DMS 273 (cell line): ENCODE data around the gene ZSCAN18.
"Not testable (repeated sequence)": the region's sequence is repeated elsewhere in the genome, so short reads cannot be mapped to it uniquely, and the experiment has no call there.

Source experiments
- DNase-seq: peaks from one replicate; lab custom pipeline; 2025; ENCODE audit not compliant: unreplicated experiment; lab: John Stamatoyannopoulos, UW

ZSCAN18 gene

GRCh38 chr19:58097781-58098681 lies at the start of gene ZSCAN18:
TSS of gene ZSCAN18 (minus strand) at chr19:58098231. CDS start at chr19:58090267, 7,964 bp downstream.
- peak; percentile 99 for DNase-seq

- not testable (repeated sequence) for DNase-seq
Observed at GRCh38 chr19:58147475-58147874, 49.4 kb upstream of the ZSCAN18 start.

DNA sequence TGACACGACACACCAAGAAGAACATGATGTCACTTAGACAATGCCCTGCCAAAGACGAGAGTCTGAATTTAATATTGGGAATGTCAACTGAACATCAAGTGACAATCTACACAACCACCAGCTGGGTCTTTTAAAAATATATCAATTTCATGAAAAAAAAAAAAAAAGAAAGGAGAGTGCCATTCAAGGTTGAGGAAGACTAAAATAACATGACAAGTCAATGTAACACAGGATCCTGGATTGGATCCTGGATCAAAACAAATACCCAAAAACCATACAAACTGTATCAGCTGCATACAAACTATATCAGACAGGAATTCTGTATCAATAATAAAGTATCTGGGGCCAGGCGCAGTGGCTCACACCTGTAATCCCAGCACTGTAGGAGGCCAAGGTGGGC lies 47.8 kb upstream of the ZSCAN18 start:
- DNase-seq = no peak

DNA sequence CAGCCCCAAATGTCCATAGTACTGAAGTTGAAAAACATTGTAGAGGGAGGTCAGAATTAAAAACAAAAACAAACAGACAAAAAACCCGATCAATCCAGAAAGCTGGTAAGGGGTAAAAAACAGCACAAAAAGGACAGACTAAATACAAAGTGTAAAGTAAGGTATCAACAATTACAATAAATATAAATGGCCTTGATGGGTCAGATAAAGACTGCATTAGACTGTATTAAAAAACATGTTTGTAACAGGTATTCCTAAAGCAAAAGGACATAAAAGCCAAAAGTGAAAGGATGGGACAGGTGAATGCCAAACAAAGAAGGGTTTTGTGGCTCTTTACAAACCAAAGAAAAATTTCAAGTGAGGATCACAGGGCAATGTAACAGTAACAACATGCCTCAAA lies 36.2 kb upstream of the ZSCAN18 start:
- no peak for DNase-seq

DNA sequence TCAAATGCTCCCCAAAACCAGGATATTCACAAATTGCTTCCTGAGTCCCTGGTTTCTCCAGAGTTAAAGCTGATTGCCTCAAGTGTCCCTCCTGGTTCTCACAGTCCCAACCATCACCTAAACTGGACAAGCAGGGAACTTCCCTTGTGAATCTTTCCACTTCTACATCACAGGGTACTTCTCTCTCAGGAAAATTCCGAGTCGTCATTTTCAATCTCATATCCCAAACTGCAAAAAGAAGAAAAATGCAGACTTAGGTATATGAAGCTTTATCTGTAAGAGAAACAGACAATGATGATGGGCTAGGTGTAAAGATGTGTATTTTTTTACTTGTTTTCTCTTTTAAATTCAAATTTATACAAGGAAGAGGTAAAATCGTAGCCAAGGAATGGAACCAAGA lies 31.3 kb upstream of the ZSCAN18 start:
- no peak for DNase-seq

DNA sequence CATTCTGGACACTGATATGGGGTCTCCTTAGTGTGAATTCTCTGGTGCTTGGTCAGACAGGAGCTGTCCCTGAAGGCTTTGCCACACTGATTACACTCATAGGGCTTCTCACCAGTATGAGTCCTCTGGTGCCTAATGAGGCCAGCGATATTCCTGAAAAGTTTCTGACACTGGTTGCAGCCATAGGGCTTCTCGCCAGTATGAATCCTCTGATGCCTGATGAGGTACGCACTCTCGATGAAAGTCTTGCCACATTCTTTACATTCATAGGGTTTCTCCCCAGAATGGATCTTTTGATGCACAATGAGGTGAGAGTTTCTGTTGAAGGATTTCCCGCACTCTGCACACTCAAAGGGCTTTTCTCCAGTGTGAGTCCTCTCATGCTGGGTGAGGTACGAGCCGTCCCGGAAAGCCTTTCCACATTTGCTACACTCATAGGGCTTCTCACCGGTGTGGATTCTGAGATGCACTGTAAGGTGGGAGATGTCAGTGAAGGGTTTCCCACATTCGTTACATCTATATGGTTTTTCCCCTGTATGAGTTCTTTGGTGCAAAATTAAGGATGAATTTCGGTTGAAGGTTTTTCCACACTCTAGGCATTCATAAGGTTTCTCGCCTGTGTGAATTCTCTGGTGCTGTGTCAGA lies 30.1 kb upstream of the ZSCAN18 start:
- DNase-seq = peak; percentile 34

GRCh38 chr19:58123354-58123753 lies 25.3 kb upstream of the ZSCAN18 start:
- DNase-seq = peak; percentile 13

GRCh38 chr19:58118979-58119733 lies 21.1 kb upstream of the ZSCAN18 start:
- DNase-seq = no peak

DNA sequence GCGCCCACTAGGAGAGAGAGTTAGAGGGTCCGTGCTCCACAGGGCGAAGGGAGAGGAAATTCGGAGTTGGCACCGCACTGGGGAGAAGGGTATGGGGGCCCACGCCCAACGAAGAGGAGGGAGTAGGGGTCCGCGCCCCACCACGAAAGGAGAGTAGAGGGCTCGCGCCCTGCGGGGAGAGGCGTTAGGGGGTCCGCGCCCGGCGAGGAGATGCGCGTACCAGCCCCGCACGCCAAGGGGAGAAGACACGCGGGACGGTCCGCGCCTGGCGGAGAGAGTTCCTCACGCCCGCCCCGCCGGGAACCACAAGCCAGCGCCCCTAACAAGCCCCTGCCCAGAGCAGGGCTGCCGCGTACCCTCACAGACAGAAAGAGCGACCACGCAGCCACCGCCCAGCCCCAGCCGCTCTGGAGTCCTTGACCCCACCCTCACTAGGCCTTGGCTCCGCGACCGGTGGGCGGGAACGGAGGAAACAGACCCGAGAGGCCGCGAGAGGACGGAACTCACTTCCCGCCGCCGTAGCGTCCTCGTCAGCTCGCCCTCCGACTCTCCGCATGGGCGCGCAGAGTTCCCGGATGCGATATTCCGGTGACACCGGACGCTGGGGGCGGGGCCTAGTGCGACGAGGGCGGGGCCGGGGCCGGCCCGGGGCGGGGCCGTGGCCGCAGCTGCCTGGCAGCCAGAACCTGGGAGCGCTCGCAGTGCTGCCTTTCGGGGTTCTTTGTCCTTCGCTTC lies 20.0 kb upstream of the ZSCAN18 start:
- no peak for DNase-seq

DNA sequence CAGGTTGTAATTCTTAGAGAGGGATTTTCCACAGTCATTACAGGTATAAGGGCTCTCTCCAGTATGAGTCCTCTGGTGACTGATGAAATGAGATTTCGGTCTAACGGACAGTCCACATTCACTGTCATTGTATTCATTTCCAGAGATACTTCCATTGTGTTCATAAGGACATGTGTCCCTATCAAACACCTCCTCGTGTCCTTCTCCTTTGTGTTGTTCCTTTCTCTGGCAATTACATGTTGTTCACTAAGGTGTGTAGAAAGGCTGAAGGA lies 10.5 kb upstream of the ZSCAN18 start:
- no peak for DNase-seq

- peak; percentile 19 for DNase-seq
Observed at GRCh38 chr19:58107778-58108545, 9.9 kb upstream of the ZSCAN18 start.

- DNase-seq = no peak
Observed at GRCh38 chr19:58098682-58098998, 609 bp upstream of the ZSCAN18 start.

GRCh38 chr19:58097349-58097748 lies 682 bp downstream of the ZSCAN18 start:
- no peak for DNase-seq

- no peak for DNase-seq
Observed at GRCh38 chr19:58096884-58097283, 1.1 kb downstream of the ZSCAN18 start.

- no peak for DNase-seq
Observed at GRCh38 chr19:58095328-58095727, 2.7 kb downstream of the ZSCAN18 start.

DNA sequence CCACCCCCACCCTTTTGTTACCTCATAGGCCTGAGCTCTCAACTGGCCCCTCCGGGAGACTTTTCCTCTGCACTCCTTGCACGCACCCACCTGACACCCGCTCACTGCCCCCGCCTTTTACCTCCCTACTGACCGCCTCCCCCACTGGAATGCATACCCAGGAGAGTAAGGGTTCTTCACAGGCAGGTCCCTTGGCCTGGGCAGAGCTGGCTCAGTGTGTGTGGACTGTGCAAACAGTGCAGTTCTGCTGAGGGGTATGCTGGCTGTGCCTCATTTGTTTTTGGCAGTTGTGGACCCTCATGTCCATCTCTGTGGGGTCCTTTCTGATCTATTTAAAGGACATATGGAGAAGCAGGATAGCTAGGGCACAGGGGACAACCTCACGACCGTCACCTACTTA lies 5.0 kb downstream of the ZSCAN18 start:
- DNase-seq = no peak

- no peak for DNase-seq
Observed at GRCh38 chr19:58091251-58091995, 6.6 kb downstream of the ZSCAN18 start.

- DNase-seq = no peak
Observed at GRCh38 chr19:58089846-58090245, 8.2 kb downstream of the ZSCAN18 start.

DNA sequence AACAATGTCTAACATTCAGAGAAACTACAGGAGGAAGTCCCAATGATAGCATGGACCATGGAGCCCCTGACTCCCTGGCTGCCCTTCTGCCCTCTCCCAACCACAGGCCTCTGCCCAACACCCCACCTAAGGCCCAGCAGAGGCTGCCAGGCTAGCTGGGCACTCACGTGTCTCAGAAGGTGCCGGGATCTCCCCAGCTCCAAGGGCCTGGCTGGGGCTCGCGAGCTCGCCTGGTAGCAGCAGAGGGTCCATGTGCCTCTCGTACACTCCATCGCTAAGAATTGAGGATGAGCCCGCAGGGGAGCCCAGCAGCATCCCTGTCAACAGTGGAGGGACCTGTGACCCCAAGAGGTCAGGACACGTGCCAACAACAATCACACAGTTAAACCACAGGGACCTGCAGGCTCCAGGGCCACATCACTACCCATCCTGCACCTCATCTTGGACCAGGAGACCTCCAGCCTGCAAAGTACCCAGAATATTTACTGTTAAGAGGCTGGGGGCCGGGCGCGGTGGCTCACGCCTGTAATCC lies 9.4 kb downstream of the ZSCAN18 start:
- no peak for DNase-seq
